Subcutaneous abdominal adipose tissue (tissue), 5 donors: ENCODE measurements around the gene CHMP4B.
"Not testable (repeated sequence)": the region's sequence is repeated elsewhere in the genome, so short reads cannot be mapped to it uniquely, and the experiment has no call there.

Experiments
- H3K27ac ChIP-seq: one replicate; pipeline ENCODE4 v1.7.0; 2013; ENCODE audit warnings: low read depth, mild to moderate bottlenecking, inconsistent platforms, low read length, moderate library complexity
- H3K27me3 ChIP-seq, 5 donors: one replicate each; pipeline ENCODE4 v1.7.0; 2013; ENCODE audit warnings: low read length in 5 of 5, inconsistent platforms in 1 of 5; ENCODE audit not compliant: control insufficient read depth in 5 of 5, insufficient read depth in 4 of 5
- H3K36me3 ChIP-seq, 5 donors: one replicate each; pipeline ENCODE4 v1.7.0; 2013; ENCODE audit warnings: low read length in 5 of 5; ENCODE audit not compliant: control insufficient read depth in 5 of 5, insufficient read depth in 5 of 5
- H3K4me1 ChIP-seq, 5 donors: one replicate each; pipeline ENCODE4 v1.7.0; 2013; ENCODE audit warnings: low read length in 5 of 5, mild to moderate bottlenecking in 3 of 5, moderate library complexity in 1 of 5; ENCODE audit not compliant: control insufficient read depth in 5 of 5, insufficient read depth in 5 of 5
- H3K4me3 ChIP-seq, 5 donors: one replicate each; pipeline ENCODE4 v1.7.0; 2013; ENCODE audit warnings: low read length in 5 of 5, low read depth in 1 of 5
- H3K9ac ChIP-seq, 5 donors: one replicate each; pipeline ENCODE4 v1.7.0; 2013; ENCODE audit warnings: low read length in 5 of 5, mild to moderate bottlenecking in 4 of 5, moderate library complexity in 3 of 5
- H3K9me3 ChIP-seq, 5 donors: one replicate each; pipeline ENCODE4 v1.7.0; 2013; ENCODE audit warnings: low read length in 5 of 5; ENCODE audit not compliant: control insufficient read depth in 5 of 5
- donor health status: healthy.
- donor health status: healthy.
- donor health status: healthy.
- donor health status: healthy.
- donor health status: healthy.

CHMP4B gene

GRCh38 chr20:33789109-33789857 lies 21.9 kb upstream of the CHMP4B start:
- H3K27ac ChIP-seq, result peak overlapping the region; percentile 60
- H3K4me1 ChIP-seq, result peaks cover 0 to 60% (median 7%) of the 10 kb centered on the region in 5 donors
- no peaks in the 10 kb centered on the region for H3K27me3 ChIP-seq
- H3K9me3 ChIP-seq, result no peaks in the 10 kb centered on the region
- peak overlapping the region in 1 of 5 donors; percentile 35 for H3K9ac ChIP-seq
- no peak overlapping the region for H3K4me3 ChIP-seq
- H3K36me3 ChIP-seq, result peaks cover 0 to 23% (median 10%) of the 10 kb centered on the region in 5 donors

- Histone ChIP-seq H3K4me3 (no peak overlapping the region), H3K27me3 (no peaks in the 10 kb centered on the region), H3K4me1 (peaks cover 0 to 60% (median 7%) of the 10 kb centered on the region in 5 donors), H3K9ac (no peak overlapping the region), H3K27ac (no peak overlapping the region), H3K36me3 (peaks cover 0 to 23% (median 10%) of the 10 kb centered on the region in 5 donors), H3K9me3 (no peaks in the 10 kb centered on the region)
Observed at GRCh38 chr20:33789858-33790182, 21.3 kb upstream of the CHMP4B start.

- Histone ChIP-seq H3K4me3 (no peak overlapping the region), H3K9me3 (no peaks in the 10 kb centered on the region), H3K4me1 (peaks cover 0 to 60% (median 7%) of the 10 kb centered on the region in 5 donors), H3K9ac (no peak overlapping the region), H3K27me3 (no peaks in the 10 kb centered on the region), H3K36me3 (peaks cover 0 to 23% (median 10%) of the 10 kb centered on the region in 5 donors), H3K27ac (peak overlapping the region; percentile 40)
Observed at GRCh38 chr20:33790566-33790965, 20.6 kb upstream of the CHMP4B start.

GRCh38 chr20:33791021-33791420 lies 20.1 kb upstream of the CHMP4B start:
- H3K4me1 ChIP-seq, result peaks cover 0 to 60% (median 7%) of the 10 kb centered on the region in 5 donors
- no peak overlapping the region for H3K9ac ChIP-seq

GRCh38 chr20:33791540-33791939 lies 19.6 kb upstream of the CHMP4B start:
- peaks cover 0 to 62% (median 7%) of the 10 kb centered on the region in 5 donors for H3K4me1 ChIP-seq
- no peaks in the 10 kb centered on the region for H3K9me3 ChIP-seq
- H3K36me3 ChIP-seq, result peaks cover 0 to 23% (median 10%) of the 10 kb centered on the region in 5 donors
- no peak overlapping the region for H3K27ac ChIP-seq
- H3K4me3 ChIP-seq, result no peak overlapping the region
- no peak overlapping the region for H3K9ac ChIP-seq
- H3K27me3 ChIP-seq, result no peaks in the 10 kb centered on the region

More at GRCh38 chr20:33791021-33791420, 20.1 kb upstream of the CHMP4B start:
- Histone ChIP-seq H3K27me3 (no peaks in the 10 kb centered on the region), H3K27ac (no peak overlapping the region), H3K36me3 (peaks cover 0 to 23% (median 10%) of the 10 kb centered on the region in 5 donors), H3K4me3 (no peak overlapping the region), H3K9me3 (no peaks in the 10 kb centered on the region)

- H3K9me3 ChIP-seq, result no peaks in the 10 kb centered on the region
- H3K9ac ChIP-seq, result no peak overlapping the region
- H3K4me1 ChIP-seq, result peaks cover 0 to 59% (median 7%) of the 10 kb centered on the region in 5 donors
- no peaks in the 10 kb centered on the region for H3K27me3 ChIP-seq
- peaks cover 0 to 23% (median 10%) of the 10 kb centered on the region in 5 donors for H3K36me3 ChIP-seq
- no peak overlapping the region for H3K27ac ChIP-seq
- no peak overlapping the region for H3K4me3 ChIP-seq
Observed at GRCh38 chr20:33791959-33792597, 19.1 kb upstream of the CHMP4B start.

- not testable (repeated sequence) for H3K9ac ChIP-seq, H3K9me3 ChIP-seq, H3K27me3 ChIP-seq
- peak overlapping the region; percentile 11 for H3K27ac ChIP-seq
- peaks cover 0 to 20% (median 10%) of the 10 kb centered on the region in 5 donors for H3K36me3 ChIP-seq
- peak overlapping the region in 1 of 5 donors; percentile 0 for H3K4me3 ChIP-seq
- peaks cover 0 to 54% (median 6%) of the 10 kb centered on the region in 5 donors for H3K4me1 ChIP-seq
Observed at GRCh38 chr20:33792598-33792989, 18.6 kb upstream of the CHMP4B start.

- Histone ChIP-seq H3K9ac (no peak overlapping the region), H3K4me3 (peak overlapping the region in 1 of 5 donors; percentile 0), H3K4me1 (peaks cover 0 to 49% (median 3%) of the 10 kb centered on the region in 5 donors), H3K9me3 (no peaks in the 10 kb centered on the region), H3K36me3 (peaks cover 0 to 18% (median 10%) of the 10 kb centered on the region in 5 donors), H3K27ac (peak overlapping the region; percentile 18), H3K27me3 (no peaks in the 10 kb centered on the region)
Observed at GRCh38 chr20:33793011-33793931, 17.9 kb upstream of the CHMP4B start.

GRCh38 chr20:33796263-33796906 lies 14.8 kb upstream of the CHMP4B start:
- Histone ChIP-seq H3K9me3 (no peaks in the 10 kb centered on the region), H3K9ac (no peak overlapping the region), H3K27ac (no peak overlapping the region), H3K27me3 (no peaks in the 10 kb centered on the region), H3K36me3 (peaks cover 0 to 6% (median 1%) of the 10 kb centered on the region in 5 donors), H3K4me1 (peaks cover 0 to 24% (median 0%) of the 10 kb centered on the region in 5 donors), H3K4me3 (no peak overlapping the region)
